Activated CD8-positive, alpha-beta memory T cell treated with anti-CD3 and anti-CD28 coated beads, Interleukin-2, amount 50 U/mL, for 1 hour (primary cell): Measurements from ENCODE around the gene OR6K6.

ENCODE experiments used
- DNase-seq: peaks from one replicate; pipeline ENCODE4 v3.0.0-alpha.2; 2020; ENCODE audit errors: extremely low read depth

The OR6K6 gene

GRCh38 chr1:158801396-158801795, 46.9 kb downstream of the OR6K6 start:
- no peak for DNase-seq

DNA sequence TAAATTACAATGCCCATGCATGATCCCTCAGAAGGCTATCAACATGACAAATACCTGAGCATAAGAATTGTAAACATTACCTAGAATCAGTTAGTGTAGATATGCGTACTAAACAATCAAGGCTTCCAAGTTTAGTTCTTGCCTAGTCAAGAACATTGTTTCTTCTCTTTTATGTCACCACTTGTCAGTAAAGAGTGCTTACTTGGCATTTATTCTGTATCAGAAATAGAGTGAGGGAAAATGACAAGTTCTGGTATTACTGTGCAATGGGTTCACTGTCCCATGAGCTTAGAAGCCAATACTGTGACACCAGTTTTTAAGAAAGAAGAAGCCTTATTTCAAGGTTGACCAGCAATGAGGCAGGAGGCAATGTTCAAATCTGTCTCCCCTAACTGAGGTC, 49.2 kb downstream of the OR6K6 start:
- DNase-seq = no peak
